GM12878 (cell line): ENCODE results near the gene SNCB. TPM values are rescaled to one million over a fixed set of nuclear protein-coding genes. Genes with fewer than 3 reads are reported as not detected.

Experiments
- ATAC-seq: fragments of 200-7000 bp; cut with Tn5 transposase; 3 replicates; pipeline ENCODE4 v1.9.1; 2020; ENCODE audit warnings: mild to moderate bottlenecking, moderate library complexity
- BruUV-seq: library from RNA; stranded (reverse); fragments of 400-500 nt; replicated peaks from 2 replicates; lab custom pipeline; 2021; lab: Mats Ljungman, UMichigan
- CTCF ChIA-PET: fragments of 300-600 bp; sonication (Branson Sonifier 250); formaldehyde crosslinking; extraction: SDS; loops from one replicate; lab custom pipeline; 2021; ENCODE audit warnings: inconsistent platforms; lab: Yijun Ruan, JAX
- POLR2A ChIA-PET: fragments of 350-600 bp; formaldehyde crosslinking; extraction: SDS; loops from one replicate; lab custom pipeline; 2021; ENCODE audit warnings: inconsistent platforms; lab: Charles Lee
- RAD21 ChIA-PET: fragments of 300-600 bp; sonication (Branson Sonifier 250); formaldehyde crosslinking; loops from one replicate; lab custom pipeline; 2023; ENCODE audit warnings: antibody characterized with exemption; ENCODE audit not compliant: unreplicated experiment; lab: Charles Lee
- SMC1A ChIA-PET: fragments of 300-600 bp; sonication (Branson Sonifier 250); formaldehyde crosslinking; loops from one replicate; lab custom pipeline; 2023; ENCODE audit not compliant: unreplicated experiment, uncharacterized antibody; lab: Charles Lee
- DNase-seq: peaks from one replicate; pipeline ENCODE4 v3.0.0-alpha.2; 2011; ENCODE audit warnings: low read depth, low spot score
- FAIRE-seq: peaks from 3 replicates; lab custom pipeline; 2011; peaks lifted over from hg19 to GRCh38; lab: Jason Lieb, UNC
- H2AFZ ChIP-seq: 2 replicates; pipeline ENCODE4 v1.6.0; 2011; ENCODE audit warnings: low read depth, low read length, control low read depth; ENCODE audit not compliant: control insufficient read depth
- H3K27ac ChIP-seq: 2 replicates; pipeline ENCODE4 v1.5.1; 2011; ENCODE audit warnings: control low read depth; ENCODE audit not compliant: control insufficient read depth, insufficient read depth
- H3K27me3 ChIP-seq, 2 experiments: replicated peaks in 1 of 2; 2 replicates each; pipeline versions ENCODE4 v1.6.0 to v1.6.1; 2011; ENCODE audit warnings: low read length in 1 of 2; ENCODE audit not compliant: control insufficient read depth in 2 of 2, insufficient read depth in 2 of 2
- H3K36me3 ChIP-seq, 2 experiments: 2 replicates each; pipeline ENCODE4 v1.5.1; 2011; ENCODE audit warnings: low read length in 1 of 2; ENCODE audit not compliant: control insufficient read depth in 2 of 2, insufficient read depth in 2 of 2
- H3K4me1 ChIP-seq: 2 replicates; pipeline ENCODE4 v1.6.1; 2011; ENCODE audit warnings: mild to moderate bottlenecking, low read length, moderate library complexity, mixed read lengths; ENCODE audit not compliant: control insufficient read depth, insufficient read depth
- H3K4me2 ChIP-seq: 2 replicates; pipeline ENCODE4 v1.6.0; 2011; ENCODE audit warnings: control low read depth; ENCODE audit not compliant: control insufficient read depth, insufficient read depth
- H3K4me3 ChIP-seq: fragments of 200-600 bp; sonication (generic); 2 replicates; pipeline ENCODE4 v1.5.1; 2016
- H3K79me2 ChIP-seq: 2 replicates; pipeline ENCODE4 v1.6.0; 2011; ENCODE audit warnings: low read length; ENCODE audit not compliant: control insufficient read depth, insufficient read depth
- H3K9ac ChIP-seq: 2 replicates; pipeline ENCODE4 v1.8.0; 2011; ENCODE audit warnings: low read length, control low read depth, mixed read lengths; ENCODE audit not compliant: control insufficient read depth, insufficient read depth
- H3K9me3 ChIP-seq: replicated peaks from 3 replicates; pipeline ENCODE4 v1.5.1; 2011; ENCODE audit warnings: mild to moderate bottlenecking, low read length; ENCODE audit not compliant: control insufficient read depth, insufficient read depth
- H4K20me1 ChIP-seq: 2 replicates; pipeline ENCODE4 v1.6.0; 2011; ENCODE audit not compliant: control insufficient read depth, insufficient read depth
- ATF2 ChIP-seq: IDR thresholded peaks from 2 replicates; pipeline ENCODE4 v1.6.1; 2012; ENCODE audit warnings: low read length, inconsistent platforms
- CBFB ChIP-seq: IDR thresholded peaks from 2 replicates; pipeline ENCODE4 v1.6.1; 2016; ENCODE audit warnings: antibody characterized with exemption, low read depth
- CREM ChIP-seq: IDR thresholded peaks from 2 replicates; pipeline ENCODE4 v1.6.1; 2014; ENCODE audit warnings: antibody characterized with exemption, low read depth
- EZH2 ChIP-seq: IDR thresholded peaks from 2 replicates; pipeline ENCODE4 v1.6.1; 2012; ENCODE audit warnings: low read depth, mild to moderate bottlenecking, control low read depth, inconsistent platforms, low read length, borderline replicate concordance; ENCODE audit not compliant: control insufficient read depth
- IKZF2 ChIP-seq, 2 experiments: fragments of 450-650 bp; IDR thresholded peaks; 2 replicates each; pipeline ENCODE4 v1.6.1; 2017; ENCODE audit warnings: mild to moderate bottlenecking in 2 of 2, moderate library complexity in 2 of 2
- LARP7 ChIP-seq: fragments of 450-650 bp; IDR thresholded peaks from 2 replicates; pipeline ENCODE4 v1.6.1; 2017; ENCODE audit warnings: mild to moderate bottlenecking
- MYC ChIP-seq: IDR thresholded peaks from 2 replicates; pipeline ENCODE4 v1.6.1; 2011; ENCODE audit warnings: mild to moderate bottlenecking, low read length, moderate library complexity, inconsistent platforms; ENCODE audit not compliant: insufficient read depth, insufficient replicate concordance, insufficient read length, severe bottlenecking
- POLR2AphosphoS2 ChIP-seq: IDR thresholded peaks from 2 replicates; pipeline ENCODE4 v1.6.1; 2011; ENCODE audit warnings: low read depth, mild to moderate bottlenecking, low read length, improper control_type of control experiment, moderate library complexity
- POU2F2 ChIP-seq: IDR thresholded peaks from 3 replicates; pipeline ENCODE4 v1.6.1; 2011; ENCODE audit warnings: low read depth, mild to moderate bottlenecking, low read length, borderline replicate concordance
- SMAD5 ChIP-seq: IDR thresholded peaks from 2 replicates; pipeline ENCODE4 v1.6.1; 2016; ENCODE audit warnings: antibody characterized with exemption, low read depth
- SPI1 ChIP-seq: IDR thresholded peaks from 2 replicates; pipeline ENCODE4 v1.6.1; 2011; ENCODE audit warnings: low read depth, mild to moderate bottlenecking, low read length, moderate library complexity, borderline replicate concordance; ENCODE audit not compliant: insufficient read depth
- TBL1XR1 ChIP-seq: IDR thresholded peaks from 2 replicates; pipeline ENCODE4 v1.6.1; 2012; ENCODE audit warnings: low read depth, low read length, improper control_type of control experiment
- ZNF207 ChIP-seq: fragments of 450-650 bp; IDR thresholded peaks from 2 replicates; pipeline ENCODE4 v1.6.1; 2014; ENCODE audit warnings: antibody characterized with exemption, mild to moderate bottlenecking, borderline replicate concordance
- WGBS: methylation state at CpG from one replicate; pipeline ENCODE4 v1.1.6; 2016; ENCODE audit warnings: low lambda C conversion rate; ENCODE audit not compliant: insufficient replicate concordance, insufficient coverage; ENCODE audit errors: missing lambda C conversion rate; 5-methylcytosine and 5-hydroxymethylcytosine counted together
- in situ Hi-C: fragments of 300-500 bp; cut with MboI; formaldehyde crosslinking; loops from 9 replicates; pipeline ENCODE4 v1.14.3; 2018; ENCODE audit warnings: mixed read lengths
- intact Hi-C: fragments of 100-400 bp; cut with micrococcal nuclease; formaldehyde crosslinking; loops from one replicate; pipeline ENCODE4 v1.14.2; 2022; ENCODE audit not compliant: unreplicated experiment
- polyA plus RNA-seq, 11 experiments: library from polyadenylated mRNA; depleted of rRNA in 4 of 11; unstranded in 6 of 11; stranded (reverse) in 5 of 11; fragments of >200 nt; fragmentation: Nextera tagmentation in 4 of 11; fragmentation: Illumina TruSeq in 1 of 11; extraction: Ambion mirVana in 4 of 11; extraction: Trizol in 1 of 11; gene quantifications; 1 replicate in 1 of 11; 2 replicates in 10 of 11; pipeline versions ENCODE4 v1.2.1 to v1.2.3, GENCODE V29; 2011 to 2016; ENCODE audit warnings: inconsistent platforms in 2 of 11, missing spikeins in 2 of 11, low read depth in 1 of 11
- total RNA-seq, 4 experiments: library from RNA; depleted of rRNA in 3 of 4; stranded (reverse); fragments of >200 nt in 3 of 4; fragmentation: Illumina TruSeq in 1 of 4; extraction: Trizol in 1 of 4; gene quantifications; 2 replicates each; pipeline versions ENCODE4 v1.2.1 to v1.2.3, GENCODE V29; 2013 to 2021
- TF ChIP-seq, protein P1 (sequence below): fragments of 450-650 bp; IDR thresholded peaks from 2 replicates; pipeline ENCODE4 v1.6.1; 2018; ENCODE audit warnings: borderline replicate concordance, mild to moderate bottlenecking; ENCODE audit not compliant: partially characterized antibody
- TF ChIP-seq, protein P2 (sequence below): IDR thresholded peaks from 2 replicates; pipeline ENCODE4 v1.6.1; 2011; ENCODE audit warnings: borderline replicate concordance, low read depth, mild to moderate bottlenecking, moderate library complexity, mixed read lengths, low read length; ENCODE audit not compliant: insufficient read depth; ENCODE audit errors: extremely low read length
- TF ChIP-seq, protein P3 (sequence below): fragments of 450-650 bp; formaldehyde crosslinking; IDR thresholded peaks from 2 replicates; pipeline ENCODE4 v1.5.0; 2022; ENCODE audit warnings: mild to moderate bottlenecking, missing genetic modification characterization

The SNCB gene
- total and polyA plus RNA-seq, 10 of the 15 experiments (the other 5 are each of a cell fraction or from before 2014, with no cell fraction given) = 0.75 TPM; not detected in 9

DNA sequence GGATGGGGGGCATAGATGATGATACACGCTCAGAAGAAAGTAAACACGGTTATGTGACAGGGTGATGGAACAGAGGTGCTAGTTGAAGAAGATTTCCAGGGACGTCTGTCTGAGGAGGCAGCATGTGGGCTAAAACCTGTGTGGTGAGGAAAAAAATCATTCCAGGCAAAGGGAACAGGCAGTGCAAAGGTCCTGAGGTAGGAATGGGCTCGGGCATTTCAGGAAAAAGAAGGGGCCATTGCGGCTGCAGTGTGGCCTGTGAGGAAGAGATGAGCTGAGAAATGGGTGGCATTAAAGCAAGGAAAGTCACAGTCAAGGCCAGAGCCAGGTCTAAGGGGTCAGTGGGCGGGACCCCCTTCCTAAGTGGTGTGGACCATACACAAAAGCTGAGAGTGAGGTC is 35.2 kb upstream of the SNCB start:
- no peaks in the 10 kb centered on the region for H3K36me3 ChIP-seq
- H3K27me3 ChIP-seq = no peaks in the 10 kb centered on the region; a peak in 1 of 4 replicates
- no peak overlapping the region for H3K4me3 ChIP-seq
- DNase-seq (no peak), ATAC-seq (no peak), FAIRE-seq (no peak)
- ChIA-PET CTCF (interaction anchor here (0.6 to 1.2 kb wide), 2 partner anchors 79 to 151 kb away, joined by 3 to 4 read pairs; no protein-coding TSS in a partner anchor), SMC1A (no interaction called here), POLR2A (no interaction called here), RAD21 (no interaction called here)
- H3K27ac ChIP-seq = no peak overlapping the region
- H3K4me1 ChIP-seq = peaks cover 2% of the 10 kb centered on the region
- no peaks in the 10 kb centered on the region for H3K9me3 ChIP-seq
- H2AFZ ChIP-seq = no peak overlapping the region
- BruUV-seq = no TSS peak
- in situ Hi-C loops = no loop called here
- no peak overlapping the region for H3K9ac ChIP-seq
- intact Hi-C loops = no loop called here
- H3K4me2 ChIP-seq = no peak overlapping the region
- no peaks in the 10 kb centered on the region for H4K20me1 ChIP-seq
- no peaks in the 10 kb centered on the region for H3K79me2 ChIP-seq
- WGBS = 33% methylated on average over 6 of the region's 6 CpGs
- TF ChIP-seq LARP7 = no peak
- TF ChIP-seq SMAD5 = no peak
- TF ChIP-seq, protein P1, sequence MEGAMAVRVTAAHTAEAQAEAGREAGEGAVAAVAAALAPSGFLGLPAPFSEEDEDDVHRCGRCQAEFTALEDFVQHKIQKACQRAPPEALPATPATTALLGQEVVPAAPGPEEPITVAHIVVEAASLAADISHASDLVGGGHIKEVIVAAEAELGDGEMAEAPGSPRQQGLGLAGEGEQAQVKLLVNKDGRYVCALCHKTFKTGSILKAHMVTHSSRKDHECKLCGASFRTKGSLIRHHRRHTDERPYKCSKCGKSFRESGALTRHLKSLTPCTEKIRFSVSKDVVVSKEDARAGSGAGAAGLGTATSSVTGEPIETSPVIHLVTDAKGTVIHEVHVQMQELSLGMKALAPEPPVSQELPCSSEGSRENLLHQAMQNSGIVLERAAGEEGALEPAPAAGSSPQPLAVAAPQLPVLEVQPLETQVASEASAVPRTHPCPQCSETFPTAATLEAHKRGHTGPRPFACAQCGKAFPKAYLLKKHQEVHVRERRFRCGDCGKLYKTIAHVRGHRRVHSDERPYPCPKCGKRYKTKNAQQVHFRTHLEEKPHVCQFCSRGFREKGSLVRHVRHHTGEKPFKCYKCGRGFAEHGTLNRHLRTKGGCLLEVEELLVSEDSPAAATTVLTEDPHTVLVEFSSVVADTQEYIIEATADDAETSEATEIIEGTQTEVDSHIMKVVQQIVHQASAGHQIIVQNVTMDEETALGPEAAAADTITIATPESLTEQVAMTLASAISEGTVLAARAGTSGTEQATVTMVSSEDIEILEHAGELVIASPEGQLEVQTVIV = no peak
- no peak for TF ChIP-seq CREM
- TF ChIP-seq EZH2 = no peak
- TF ChIP-seq SPI1 = no peak
- TF ChIP-seq IKZF2 (IDR thresholded peaks at IDR 0.05) = no peak
- TF ChIP-seq, protein P2, sequence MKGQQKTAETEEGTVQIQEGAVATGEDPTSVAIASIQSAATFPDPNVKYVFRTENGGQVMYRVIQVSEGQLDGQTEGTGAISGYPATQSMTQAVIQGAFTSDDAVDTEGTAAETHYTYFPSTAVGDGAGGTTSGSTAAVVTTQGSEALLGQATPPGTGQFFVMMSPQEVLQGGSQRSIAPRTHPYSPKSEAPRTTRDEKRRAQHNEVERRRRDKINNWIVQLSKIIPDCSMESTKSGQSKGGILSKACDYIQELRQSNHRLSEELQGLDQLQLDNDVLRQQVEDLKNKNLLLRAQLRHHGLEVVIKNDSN = no peak
- TF ChIP-seq TBL1XR1 = no peak
- TF ChIP-seq, protein P3, sequence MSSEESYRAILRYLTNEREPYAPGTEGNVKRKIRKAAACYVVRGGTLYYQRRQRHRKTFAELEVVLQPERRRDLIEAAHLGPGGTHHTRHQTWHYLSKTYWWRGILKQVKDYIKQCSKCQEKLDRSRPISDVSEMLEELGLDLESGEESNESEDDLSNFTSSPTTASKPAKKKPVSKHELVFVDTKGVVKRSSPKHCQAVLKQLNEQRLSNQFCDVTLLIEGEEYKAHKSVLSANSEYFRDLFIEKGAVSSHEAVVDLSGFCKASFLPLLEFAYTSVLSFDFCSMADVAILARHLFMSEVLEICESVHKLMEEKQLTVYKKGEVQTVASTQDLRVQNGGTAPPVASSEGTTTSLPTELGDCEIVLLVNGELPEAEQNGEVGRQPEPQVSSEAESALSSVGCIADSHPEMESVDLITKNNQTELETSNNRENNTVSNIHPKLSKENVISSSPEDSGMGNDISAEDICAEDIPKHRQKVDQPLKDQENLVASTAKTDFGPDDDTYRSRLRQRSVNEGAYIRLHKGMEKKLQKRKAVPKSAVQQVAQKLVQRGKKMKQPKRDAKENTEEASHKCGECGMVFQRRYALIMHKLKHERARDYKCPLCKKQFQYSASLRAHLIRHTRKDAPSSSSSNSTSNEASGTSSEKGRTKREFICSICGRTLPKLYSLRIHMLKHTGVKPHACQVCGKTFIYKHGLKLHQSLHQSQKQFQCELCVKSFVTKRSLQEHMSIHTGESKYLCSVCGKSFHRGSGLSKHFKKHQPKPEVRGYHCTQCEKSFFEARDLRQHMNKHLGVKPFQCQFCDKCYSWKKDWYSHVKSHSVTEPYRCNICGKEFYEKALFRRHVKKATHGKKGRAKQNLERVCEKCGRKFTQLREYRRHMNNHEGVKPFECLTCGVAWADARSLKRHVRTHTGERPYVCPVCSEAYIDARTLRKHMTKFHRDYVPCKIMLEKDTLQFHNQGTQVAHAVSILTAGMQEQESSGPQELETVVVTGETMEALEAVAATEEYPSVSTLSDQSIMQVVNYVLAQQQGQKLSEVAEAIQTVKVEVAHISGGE (CRISPR knock-in tag) = no peak
- TF ChIP-seq MYC = no peak
- no peak for TF ChIP-seq ZNF207
- no peak for TF ChIP-seq CBFB
- TF ChIP-seq ATF2 = no peak
- no peak for TF ChIP-seq POLR2AphosphoS2
- no peak for TF ChIP-seq POU2F2
